Measurements from ENCODE around the gene TMEM175. TPM values are rescaled to one million over a fixed set of nuclear protein-coding genes. Genes with fewer than 3 reads are reported as not detected.

The TMEM175 gene
- total and polyA plus RNA-seq, 2 donors (not counting 1 experiment from before 2014, with no cell fraction given), result 44.4 to 432 TPM

- H3K9me3 ChIP-seq (ENCODE audit: control extremely low read depth in 1 of 3, control insufficient read depth in 2 of 3, insufficient read depth in 1 of 3, low read length in 2 of 3), result peaks cover 0 to 11% (median 0%) of the 10 kb centered on the region in 3 donors
- peaks cover 2 to 59% of the 10 kb centered on the region in 2 experiments for H3K36me3 ChIP-seq (replicated peaks in 1 of 2; ENCODE audit: control extremely low read depth in 1 of 2, control insufficient read depth in 1 of 2, extremely low read depth in 1 of 2, insufficient read depth in 2 of 2, low read length in 1 of 2)
- no peaks in the 10 kb centered on the region for H3K27me3 ChIP-seq (replicated peaks in 1 of 4; ENCODE audit: control extremely low read depth in 1 of 4, control insufficient read depth in 3 of 4, insufficient read depth in 4 of 4, low read length in 3 of 4)
- H3K4me3 Mint-ChIP-seq, result no peak overlapping the region
- no peak overlapping the region for H3K27ac Mint-ChIP-seq
- CTCF ChIA-PET, result no interaction called here
- H3K9me3 Mint-ChIP-seq (ENCODE audit: insufficient read depth), result no peaks in the 10 kb centered on the region
- DNase-seq (no peak), ATAC-seq (ENCODE audit: low read depth) (no peak)
- H3K9ac ChIP-seq (ENCODE audit: low read length), result no peak overlapping the region
- peaks cover 3% of the 10 kb centered on the region for H3K4me1 Mint-ChIP-seq
- intact Hi-C loops (cut with micrococcal nuclease), result no loop called here
- no peak for TF ChIP-seq EZH2 (IDR thresholded peaks at IDR 0.05; ENCODE audit: borderline replicate concordance, insufficient read depth, low read depth, low read length, poor library complexity, severe bottlenecking)
- TF ChIP-seq CTCF (IDR thresholded peaks at IDR 0.05), result no peak
- no peak overlapping the region for H2AFZ ChIP-seq (ENCODE audit: insufficient read depth, low read depth, low read length, poor library complexity, severe bottlenecking)
- no peak overlapping the region for H3K27ac ChIP-seq (ENCODE audit: low read length in 2 of 2)
- peaks cover 90% of the 10 kb centered on the region for H3K79me2 ChIP-seq (ENCODE audit: control insufficient read depth, insufficient read depth, low read length)
- WGBS (ENCODE audit: insufficient coverage), result 96% methylated on average over 12 of the region's 12 CpGs
- no peaks in the 10 kb centered on the region for H3K27me3 Mint-ChIP-seq
- peaks cover 98% of the 10 kb centered on the region for H4K20me1 ChIP-seq (ENCODE audit: control insufficient read depth, insufficient read depth, low read length, poor library complexity, severe bottlenecking)
- H3K4me3 ChIP-seq (ENCODE audit: control extremely low read depth in 1 of 5, extremely low read depth in 1 of 5, insufficient read depth in 1 of 5, low read depth in 2 of 5, low read length in 4 of 5), result no peak overlapping the region
- peaks cover 4 to 5% of the 10 kb centered on the region in 2 donors for H3K4me1 ChIP-seq (ENCODE audit: control insufficient read depth in 2 of 2, insufficient read depth in 2 of 2, low read length in 2 of 2)
- no peak overlapping the region for H3K4me2 ChIP-seq (replicated peaks; ENCODE audit: low read depth, low read length, poor library complexity, severe bottlenecking)
- POLR2A ChIA-PET, result no interaction called here
Measured at GRCh38 chr4:909821-910220, 22.4 kb upstream of the TMEM175 start.

GRCh38 chr4:910366-911091 is 21.7 kb upstream of the TMEM175 start:
- Histone ChIP-seq H3K9me3 (ENCODE audit: control extremely low read depth in 1 of 3, control insufficient read depth in 2 of 3, insufficient read depth in 1 of 3, low read length in 2 of 3) (peaks cover 0 to 6% (median 0%) of the 10 kb centered on the region in 3 donors), H3K27ac (ENCODE audit: low read length in 2 of 2) (no peak overlapping the region), H3K9ac (ENCODE audit: low read length) (no peak overlapping the region), H3K27me3 (replicated peaks in 1 of 4; ENCODE audit: control extremely low read depth in 1 of 4, control insufficient read depth in 3 of 4, insufficient read depth in 4 of 4, low read length in 3 of 4) (no peaks in the 10 kb centered on the region), H3K79me2 (ENCODE audit: control insufficient read depth, insufficient read depth, low read length) (peaks cover 97% of the 10 kb centered on the region), H3K4me2 (replicated peaks; ENCODE audit: low read depth, low read length, poor library complexity, severe bottlenecking) (no peak overlapping the region), H3K36me3 (replicated peaks in 1 of 2; ENCODE audit: control extremely low read depth in 1 of 2, control insufficient read depth in 1 of 2, extremely low read depth in 1 of 2, insufficient read depth in 2 of 2, low read length in 1 of 2) (peaks cover 2 to 59% of the 10 kb centered on the region in 2 experiments), H4K20me1 (ENCODE audit: control insufficient read depth, insufficient read depth, low read length, poor library complexity, severe bottlenecking) (peaks cover 98% of the 10 kb centered on the region), H2AFZ (ENCODE audit: insufficient read depth, low read depth, low read length, poor library complexity, severe bottlenecking) (no peak overlapping the region), H3K4me3 (ENCODE audit: control extremely low read depth in 1 of 5, extremely low read depth in 1 of 5, insufficient read depth in 1 of 5, low read depth in 2 of 5, low read length in 4 of 5) (no peak overlapping the region), H3K4me1 (ENCODE audit: control insufficient read depth in 2 of 2, insufficient read depth in 2 of 2, low read length in 2 of 2) (peaks cover 11 to 12% of the 10 kb centered on the region in 2 donors)
- H3K4me1 Mint-ChIP-seq, result peaks cover 10% of the 10 kb centered on the region
- ChIA-PET POLR2A (no interaction called here), CTCF (no interaction called here)
- H3K4me3 Mint-ChIP-seq, result no peak overlapping the region
- TF ChIP-seq CTCF (IDR thresholded peaks at IDR 0.05) (no peak), EZH2 (IDR thresholded peaks at IDR 0.05; ENCODE audit: borderline replicate concordance, insufficient read depth, low read depth, low read length, poor library complexity, severe bottlenecking) (no peak)
- intact Hi-C loops (cut with micrococcal nuclease), result no loop called here
- H3K27ac Mint-ChIP-seq, result peak overlapping the region; percentile 10
- no peak for DNase-seq
- 96% methylated on average over 25 of the region's 26 CpGs for WGBS (ENCODE audit: insufficient coverage)
- no peaks in the 10 kb centered on the region for H3K9me3 Mint-ChIP-seq (ENCODE audit: insufficient read depth)
- H3K27me3 Mint-ChIP-seq, result no peaks in the 10 kb centered on the region
- no peak for ATAC-seq (ENCODE audit: low read depth)
